Epidermal melanocyte (primary cell): ENCODE measurements around the gene CCDC157.

Experiments
- DNase-seq: peaks from one replicate; pipeline ENCODE4 v3.0.0; 2011; ENCODE audit warnings: low spot score; ENCODE audit not compliant: insufficient read length

CCDC157 gene

GRCh38 chr22:30354644-30355043, 2.2 kb upstream of the CCDC157 start:
- DNase-seq = no peak

- no peak for DNase-seq
Observed at GRCh38 chr22:30357236-30357570, 396 bp downstream of the CCDC157 start.

- no peak for DNase-seq
Observed at GRCh38 chr22:30357650-30358215, 926 bp downstream of the CCDC157 start.

GRCh38 chr22:30358541-30358940, 1.7 kb downstream of the CCDC157 start:
- no peak for DNase-seq

GRCh38 chr22:30361916-30362650, 5.3 kb downstream of the CCDC157 start:
- no peak for DNase-seq

GRCh38 chr22:30362651-30363281, 6.0 kb downstream of the CCDC157 start:
- no peak for DNase-seq

GRCh38 chr22:30365891-30366290, 9.1 kb downstream of the CCDC157 start:
- DNase-seq = no peak

- no peak for DNase-seq
Observed at GRCh38 chr22:30368420-30368819, 11.6 kb downstream of the CCDC157 start.

GRCh38 chr22:30370641-30371230, 13.9 kb downstream of the CCDC157 start:
- no peak for DNase-seq

- DNase-seq = no peak
Observed at GRCh38 chr22:30371321-30371720, 14.5 kb downstream of the CCDC157 start.

GRCh38 chr22:30371981-30372380, 15.2 kb downstream of the CCDC157 start:
- no peak for DNase-seq

GRCh38 chr22:30372915-30373314, 16.1 kb downstream of the CCDC157 start:
- DNase-seq = no peak

GRCh38 chr22:30373331-30374325, 16.8 kb downstream of the CCDC157 start:
- no peak for DNase-seq

GRCh38 chr22:30375312-30375849, 18.6 kb downstream of the CCDC157 start:
- no peak for DNase-seq

- no peak for DNase-seq
Observed at GRCh38 chr22:30380011-30380410, 23.2 kb downstream of the CCDC157 start.

- no peak for DNase-seq
Observed at GRCh38 chr22:30381264-30381663, 24.5 kb downstream of the CCDC157 start.

- no peak for DNase-seq
Observed at GRCh38 chr22:30382340-30382739, 25.5 kb downstream of the CCDC157 start.

- DNase-seq = no peak
Observed at GRCh38 chr22:30383061-30383460, 26.3 kb downstream of the CCDC157 start.

- DNase-seq = no peak
Observed at GRCh38 chr22:30385942-30386341, 29.1 kb downstream of the CCDC157 start.

- DNase-seq = no peak
Observed at GRCh38 chr22:30386608-30386959, 29.8 kb downstream of the CCDC157 start.
